Measurements from ENCODE around the gene RBL1.
"Not testable (repeated sequence)": the region's sequence is repeated elsewhere in the genome, so short reads cannot be mapped to it uniquely, and the experiment has no call there.

RBL1 gene

GRCh38 chr20:37095599-37096414 lies at the start of gene RBL1:
Gene RBL1, minus strand, starts transcription at chr20:37095997. Its CDS starts 69 bp downstream, at chr20:37095928.
- DNase-seq: peak; percentile 82 to 92

- DNase-seq: no peak
These were observed 49.1 kb upstream of the RBL1 start for GRCh38 chr20:37144856-37145404.

GRCh38 chr20:37142708-37143107 lies 46.9 kb upstream of the RBL1 start:
- DNase-seq: no peak

GRCh38 chr20:37137547-37137946 lies 41.8 kb upstream of the RBL1 start:
- DNase-seq: no peak

DNA sequence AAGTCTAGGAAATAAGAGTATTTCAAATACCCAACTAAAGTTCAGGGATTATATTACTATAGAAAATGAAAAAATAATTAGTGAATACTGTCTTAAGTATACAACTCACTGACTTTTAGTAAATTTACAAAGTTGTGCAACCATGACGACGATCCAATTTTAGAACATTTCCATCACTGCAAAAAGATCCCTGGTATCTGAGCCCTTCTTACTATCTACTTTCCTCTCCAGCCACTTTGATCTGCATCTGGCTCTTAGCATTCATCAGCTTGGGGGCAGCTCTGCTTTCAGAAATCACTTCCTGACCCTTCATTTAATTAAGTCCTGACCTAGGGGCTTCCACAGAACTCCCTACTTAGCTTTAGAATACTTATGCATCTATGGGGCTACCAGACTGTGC lies 38.2 kb upstream of the RBL1 start:
- no peak for DNase-seq

- no peak for DNase-seq
These were observed 35.7 kb upstream of the RBL1 start for GRCh38 chr20:37131486-37131885.

DNA sequence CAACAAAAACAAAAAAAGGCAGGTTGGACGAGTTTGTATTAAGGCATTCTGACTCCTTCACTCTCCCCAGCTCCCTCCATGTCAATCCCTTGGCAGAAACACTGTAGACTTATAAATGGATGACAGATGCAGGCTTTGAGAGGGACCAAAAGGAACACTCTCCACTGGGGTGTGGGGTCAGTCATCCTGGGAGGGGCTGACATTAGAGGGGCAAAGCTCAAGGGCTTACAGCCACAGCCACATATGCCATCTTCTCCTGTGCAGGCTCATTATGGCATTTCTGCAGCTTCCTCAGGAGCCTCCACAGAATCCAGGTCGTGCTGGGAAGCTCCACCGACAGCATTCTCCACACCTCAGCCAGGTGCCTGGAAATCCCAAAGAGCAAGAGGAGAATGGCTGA lies 33.0 kb upstream of the RBL1 start:
- no peak for DNase-seq

GRCh38 chr20:37126290-37126689 lies 30.5 kb upstream of the RBL1 start:
- not testable (repeated sequence) for DNase-seq

DNA sequence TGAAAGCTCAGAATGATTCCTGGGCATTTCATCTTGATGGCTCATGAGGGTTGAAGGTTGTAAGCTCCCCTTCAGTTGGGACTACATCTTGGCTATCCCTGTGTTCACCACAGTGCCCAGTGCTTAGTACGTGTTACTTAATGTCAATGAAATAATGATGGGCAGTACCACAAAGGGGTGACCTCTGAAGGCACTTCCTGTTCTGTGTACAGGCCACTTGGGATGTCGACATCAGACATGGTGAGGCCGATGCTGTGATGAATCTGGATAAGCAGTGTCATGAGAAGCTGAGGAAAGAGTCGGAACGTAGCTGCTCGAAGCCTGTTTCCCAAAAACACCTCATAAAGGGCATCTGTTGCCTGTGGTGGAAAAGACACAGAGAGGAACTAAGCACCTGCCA lies 27.6 kb upstream of the RBL1 start:
- no peak for DNase-seq

- no peak for DNase-seq
These were observed 24.7 kb upstream of the RBL1 start for GRCh38 chr20:37120497-37120896.

DNA sequence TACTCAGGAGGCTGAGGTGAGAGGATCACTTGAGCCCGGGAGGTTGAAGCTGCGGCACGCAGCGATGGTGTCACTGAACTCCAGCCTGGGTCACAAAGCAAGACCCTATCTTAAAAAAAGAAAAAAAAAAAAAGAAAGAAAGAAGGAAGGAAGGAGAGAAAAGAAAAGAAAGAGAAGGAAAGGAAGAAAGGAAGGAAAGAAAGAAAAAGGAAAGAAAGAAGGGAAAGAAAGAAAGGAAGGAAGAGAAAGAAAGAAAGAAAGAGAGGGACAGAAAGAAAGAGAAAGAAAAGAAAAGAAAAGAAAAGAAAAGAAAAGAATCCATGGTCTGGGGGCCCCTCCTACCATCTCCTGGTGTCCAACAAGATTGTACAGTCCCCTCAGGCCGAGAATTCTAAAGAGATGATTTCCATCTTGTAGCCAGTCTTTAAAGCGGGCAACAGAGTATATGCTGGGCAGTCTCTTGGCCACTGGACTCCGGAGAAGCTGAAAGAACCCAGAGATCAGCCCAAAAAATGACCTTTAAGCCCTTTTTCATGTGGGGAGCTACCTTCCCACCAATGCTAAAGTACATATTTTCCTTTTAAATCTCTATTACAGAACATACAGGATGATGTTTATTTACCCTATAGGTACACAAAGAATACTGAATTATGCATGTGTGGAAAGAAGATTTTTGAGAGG lies 23.7 kb upstream of the RBL1 start:
- no peak for DNase-seq

GRCh38 chr20:37114012-37114411 lies 18.2 kb upstream of the RBL1 start:
- no peak for DNase-seq

DNA sequence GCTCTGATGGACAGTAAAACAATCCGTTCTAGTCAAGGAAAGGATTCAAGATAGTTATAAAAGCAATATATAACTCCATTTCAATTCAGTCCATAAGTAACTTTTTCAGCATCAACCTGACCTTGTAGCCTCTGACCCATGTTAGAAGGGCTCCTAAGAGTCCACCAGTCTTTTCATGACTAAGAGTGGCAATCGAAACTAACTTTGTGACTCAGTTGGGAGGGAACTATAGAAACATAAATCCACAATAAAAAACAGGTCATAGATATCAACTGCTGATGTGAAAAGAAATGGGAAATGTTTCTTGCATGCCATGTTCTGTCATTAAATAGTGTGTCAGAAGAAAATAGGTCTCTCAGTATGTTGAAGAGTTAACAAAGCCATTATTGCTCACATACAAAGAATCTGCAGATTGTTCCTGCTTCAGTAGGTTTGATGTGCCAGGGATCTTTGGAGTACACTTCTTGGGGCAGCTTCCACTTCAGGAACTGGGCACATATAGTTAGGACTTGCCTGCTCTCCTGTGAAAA lies 16.2 kb upstream of the RBL1 start:
- no peak for DNase-seq

GRCh38 chr20:37108676-37109075 lies 12.9 kb upstream of the RBL1 start:
- no peak for DNase-seq

DNA sequence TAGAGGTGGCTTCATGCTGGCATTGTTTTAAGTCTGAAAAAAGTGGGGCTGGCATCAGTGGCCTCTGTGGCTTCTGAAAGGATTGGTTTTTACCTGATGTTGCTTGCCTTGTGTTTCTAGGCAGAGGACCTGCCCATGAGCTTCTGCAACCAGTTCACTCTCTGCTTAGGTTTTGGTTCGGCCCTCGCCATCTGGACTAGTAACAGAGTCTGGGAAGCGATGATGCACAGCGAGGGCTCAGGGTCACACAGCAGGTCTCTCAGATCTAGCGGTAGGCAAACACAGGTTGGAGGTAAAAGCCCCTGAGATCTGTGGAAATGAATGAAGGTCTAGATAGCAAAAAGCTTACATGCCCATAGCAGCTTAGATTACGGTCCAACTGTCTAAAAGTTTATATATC lies 6.8 kb upstream of the RBL1 start:
- DNase-seq: no peak

GRCh38 chr20:37096415-37097041 lies 731 bp upstream of the RBL1 start:
- no peak for DNase-seq

DNA sequence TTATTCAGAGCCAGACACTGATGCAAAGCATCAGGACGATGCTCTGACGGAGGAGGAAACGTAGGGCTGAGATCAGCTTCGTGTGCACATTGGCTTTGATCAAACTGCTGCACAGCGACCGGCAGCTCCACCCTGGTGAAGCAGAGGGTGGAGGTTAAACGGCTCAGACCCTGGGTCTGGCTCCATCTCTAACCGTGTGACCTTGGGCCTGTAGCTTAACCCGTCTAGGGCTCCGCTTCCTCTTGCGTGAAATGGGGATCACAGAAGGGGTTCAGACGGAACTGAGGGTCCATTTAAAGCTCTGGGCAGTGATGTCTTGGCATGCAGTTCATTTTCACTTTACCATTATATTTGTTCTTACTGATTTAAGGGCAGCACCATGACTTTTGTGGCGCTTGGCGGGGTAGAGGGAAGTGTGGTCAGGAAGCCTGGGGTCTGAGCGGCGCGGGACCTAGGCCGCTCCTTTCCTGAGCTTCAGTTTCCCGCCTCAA lies 644 bp downstream of the RBL1 start:
- DNase-seq: peak in 1 of 2 experiments; percentile 36

DNA sequence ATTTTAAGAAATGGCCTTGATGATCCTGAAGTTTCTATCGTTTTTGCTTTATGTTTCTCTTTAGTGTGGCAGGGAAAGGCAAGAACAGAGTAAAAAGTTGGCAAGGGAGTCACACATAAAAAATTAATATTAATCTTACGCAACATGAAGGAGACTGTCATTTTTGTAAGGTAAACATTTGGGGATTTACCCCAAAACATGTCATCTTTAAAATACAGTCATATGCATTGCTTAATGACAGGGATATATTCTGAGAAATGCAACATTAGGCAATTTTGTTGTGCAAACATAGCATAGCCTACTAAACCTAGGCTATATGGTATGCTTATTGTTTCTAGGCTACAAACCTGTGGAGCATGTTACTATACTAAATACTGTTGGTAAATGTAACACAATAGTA lies 5.4 kb downstream of the RBL1 start:
- no peak for DNase-seq

- DNase-seq: no peak
These were observed 14.0 kb downstream of the RBL1 start for GRCh38 chr20:37081717-37082289.

GRCh38 chr20:37077009-37077408 lies 18.8 kb downstream of the RBL1 start:
- DNase-seq: no peak

- peak in 1 of 2 experiments; percentile 16 for DNase-seq
These were observed 19.7 kb downstream of the RBL1 start for GRCh38 chr20:37075932-37076685.
